Activated T-cell treated with anti-CD3 and anti-CD28 coated beads for 48 hours (primary cell): ENCODE results near the gene CTNS.
"Not testable (repeated sequence)": the region's sequence is repeated elsewhere in the genome, so short reads cannot be mapped to it uniquely, and the experiment has no call there.

Experiments
- DNase-seq: peaks from one replicate; pipeline ENCODE4 v3.0.0-alpha.2; 2020; ENCODE audit warnings: low read depth

Gene CTNS

GRCh38 chr17:3688027-3688553 is 51.5 kb downstream of the CTNS start:
- no peak for DNase-seq

- no peak for DNase-seq
Measured at GRCh38 chr17:3688852-3689261, 52.3 kb downstream of the CTNS start.

- no peak for DNase-seq
Measured at GRCh38 chr17:3689262-3690093, 52.9 kb downstream of the CTNS start.

- no peak for DNase-seq
Measured at GRCh38 chr17:3690094-3690715, 53.6 kb downstream of the CTNS start.

- DNase-seq, result no peak
Measured at GRCh38 chr17:3691617-3692067, 55.1 kb downstream of the CTNS start.

- no peak for DNase-seq
Measured at GRCh38 chr17:3692346-3692745, 55.8 kb downstream of the CTNS start.

- DNase-seq, result no peak
Measured at GRCh38 chr17:3693141-3693540, 56.6 kb downstream of the CTNS start.

- peak; percentile 49 for DNase-seq
Measured at GRCh38 chr17:3693829-3694231, 57.3 kb downstream of the CTNS start.

GRCh38 chr17:3695129-3695722 is 58.7 kb downstream of the CTNS start:
- DNase-seq, result no peak

GRCh38 chr17:3695723-3696411 is 59.3 kb downstream of the CTNS start, which contains the start of gene P2RX5:
Gene P2RX5 (minus strand): TSS chr17:3696155. CDS start chr17:3696005, 150 bp downstream.
- peak; percentile 36 for DNase-seq

GRCh38 chr17:3697103-3697476 is 60.5 kb downstream of the CTNS start:
- DNase-seq, result no peak

GRCh38 chr17:3698139-3698538 is 61.6 kb downstream of the CTNS start:
- no peak for DNase-seq

GRCh38 chr17:3699951-3700350 is 63.4 kb downstream of the CTNS start:
- no peak for DNase-seq

GRCh38 chr17:3702041-3702539 is 65.5 kb downstream of the CTNS start:
- not testable (repeated sequence) for DNase-seq

GRCh38 chr17:3704931-3705717 is 68.6 kb downstream of the CTNS start:
- DNase-seq, result no peak

GRCh38 chr17:3705718-3705984 is 69.1 kb downstream of the CTNS start:
- not testable (repeated sequence) for DNase-seq

- no peak for DNase-seq
Measured at GRCh38 chr17:3708366-3708765, 71.8 kb downstream of the CTNS start.

GRCh38 chr17:3710951-3711383 is 74.4 kb downstream of the CTNS start:
- peak; percentile 53 for DNase-seq
